LHCN-M2 (cell line): ENCODE results near the gene LRRC70. TPM values are rescaled to one million over a fixed set of nuclear protein-coding genes. Genes with fewer than 3 reads are reported as not detected.

ENCODE experiments used
- DNase-seq: peaks from one replicate; pipeline ENCODE4 v3.0.0-alpha.2; 2012; ENCODE audit warnings: low read depth
- total RNA-seq: library from RNA; depleted of rRNA; stranded (reverse); fragments of >200 nt; gene quantifications from 2 replicates; pipeline ENCODE4 v1.2.3, GENCODE V29; 2014

Gene LRRC70
- total RNA-seq, 1 experiment from 2014 or later: 0.17 TPM

DNA sequence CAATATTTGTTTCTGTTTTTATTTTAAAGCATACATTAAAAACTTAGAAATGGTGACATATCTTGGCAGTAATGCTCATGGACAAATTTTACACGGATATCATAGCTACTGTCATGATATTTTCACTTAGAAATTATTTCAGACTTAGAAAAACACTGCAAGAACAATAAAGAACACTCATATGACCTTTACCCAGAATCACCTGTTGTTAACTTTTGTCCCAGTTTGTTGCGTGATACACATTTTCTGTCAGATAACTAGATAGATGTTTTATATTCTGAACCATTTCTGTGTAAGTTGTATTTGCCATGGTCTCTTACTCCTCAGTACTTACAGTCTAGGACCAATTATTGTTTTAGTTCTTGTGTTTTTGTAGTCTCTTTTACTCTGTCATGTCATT lies 3.6 kb upstream of the LRRC70 start:
- no peak for DNase-seq

DNA sequence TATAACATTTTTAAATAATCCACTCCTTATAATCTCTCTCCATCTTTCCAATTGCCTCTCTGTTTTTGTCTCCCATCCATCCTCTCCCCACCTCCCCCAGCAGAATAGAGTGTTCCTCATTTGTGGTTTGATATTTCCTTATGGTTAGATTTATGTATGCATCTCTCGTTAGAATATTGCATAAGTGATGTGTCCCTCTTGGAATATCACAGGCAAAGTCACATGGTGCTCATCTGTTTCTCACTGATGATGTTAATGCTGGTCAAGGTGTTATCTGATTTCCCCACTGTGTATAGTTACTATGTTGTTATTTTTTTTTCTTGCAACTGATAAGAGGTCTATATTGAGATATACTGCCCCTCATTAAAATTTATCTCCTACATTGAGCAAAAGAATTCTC lies 3.1 kb upstream of the LRRC70 start:
- no peak for DNase-seq

DNA sequence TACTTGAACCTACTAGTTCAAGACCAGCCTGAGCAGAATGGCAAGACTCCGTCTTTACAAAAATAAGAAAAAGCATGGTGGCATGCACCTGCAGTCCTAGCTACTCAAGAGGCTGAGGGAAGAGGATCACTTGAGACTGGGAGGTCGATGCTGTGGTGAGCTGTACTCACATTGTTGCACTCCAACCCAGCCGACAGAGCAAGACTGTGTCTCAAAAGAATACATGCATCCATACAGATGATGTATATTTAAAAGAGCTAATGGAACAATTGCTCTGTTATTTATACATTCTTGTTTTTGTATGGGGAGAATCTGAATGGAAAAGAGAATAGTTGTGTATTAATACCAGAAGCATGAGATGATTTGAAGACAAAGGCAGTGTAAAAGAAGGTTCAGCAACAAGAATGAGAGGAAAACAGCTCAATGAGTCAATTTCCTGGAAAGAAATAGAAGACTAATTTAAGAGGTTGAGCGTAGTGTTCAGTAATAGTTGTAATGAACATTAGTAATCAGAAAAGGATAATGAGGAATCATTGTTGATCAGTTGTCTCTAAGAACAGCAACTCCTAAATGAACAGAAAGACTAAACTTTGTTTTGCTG lies 1.9 kb upstream of the LRRC70 start:
- no peak for DNase-seq

DNA sequence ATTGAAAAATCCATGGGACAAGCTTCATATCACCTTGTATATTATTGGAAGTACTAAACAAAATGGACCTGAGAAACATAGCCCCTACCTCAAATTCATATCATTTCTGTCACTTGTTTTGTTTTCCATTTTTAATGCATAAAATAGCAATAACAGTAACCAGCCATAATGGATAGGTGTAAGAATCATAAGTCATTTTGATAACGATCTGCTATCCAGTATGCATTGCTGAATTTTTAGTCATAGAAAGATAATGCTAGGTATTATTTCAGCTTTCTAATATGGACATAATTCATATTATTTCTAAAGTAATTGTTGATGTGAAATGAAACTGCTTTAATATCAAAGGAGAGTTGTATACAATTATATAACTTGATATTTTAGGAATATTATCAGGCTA lies 1.1 kb upstream of the LRRC70 start:
- no peak for DNase-seq

DNA sequence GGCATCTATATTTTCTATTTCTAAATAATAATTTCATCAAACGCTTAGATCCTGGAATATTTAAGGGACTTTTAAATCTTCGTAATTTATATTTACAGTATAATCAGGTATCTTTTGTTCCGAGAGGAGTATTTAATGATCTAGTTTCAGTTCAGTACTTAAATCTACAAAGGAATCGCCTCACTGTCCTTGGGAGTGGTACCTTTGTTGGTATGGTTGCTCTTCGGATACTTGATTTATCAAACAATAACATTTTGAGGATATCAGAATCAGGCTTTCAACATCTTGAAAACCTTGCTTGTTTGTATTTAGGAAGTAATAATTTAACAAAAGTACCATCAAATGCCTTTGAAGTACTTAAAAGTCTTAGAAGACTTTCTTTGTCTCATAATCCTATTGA lies 1.1 kb downstream of the LRRC70 start:
- no peak for DNase-seq

DNA sequence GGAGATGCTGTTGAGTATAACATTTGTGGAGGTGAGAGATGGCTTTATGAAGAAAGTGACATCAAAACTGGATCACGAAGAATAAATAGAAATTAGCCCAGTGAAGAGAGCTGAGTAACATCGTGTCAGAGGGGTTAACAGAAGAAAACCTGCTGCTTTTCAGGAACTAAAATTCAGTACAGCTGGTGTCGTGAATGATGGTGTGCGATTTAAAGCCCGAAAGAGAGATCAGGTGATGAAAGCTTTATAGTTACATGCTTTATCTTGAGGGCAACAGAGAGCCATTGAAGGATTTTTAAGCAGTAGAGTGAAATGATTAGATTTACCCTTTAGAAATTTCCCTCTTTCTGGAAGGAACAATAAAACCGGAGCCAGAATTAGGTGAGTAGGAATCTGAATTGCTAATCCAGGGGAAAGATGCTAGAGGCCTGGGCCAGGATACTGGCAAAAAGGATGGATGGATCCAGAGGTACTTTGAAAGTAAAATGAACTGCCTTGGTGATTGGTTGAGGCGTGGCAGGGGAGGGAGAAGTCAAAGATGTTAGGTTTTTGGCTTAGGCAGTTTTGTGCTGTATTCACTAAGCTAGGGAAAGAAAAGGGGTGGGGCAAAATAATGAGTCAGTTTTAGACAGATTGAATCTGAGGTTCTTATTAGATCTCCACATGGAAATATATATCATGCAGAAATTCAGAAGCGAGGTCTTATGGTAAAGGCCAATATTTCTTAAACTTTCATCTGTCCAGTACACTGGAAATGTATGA lies 3.4 kb downstream of the LRRC70 start:
- no peak for DNase-seq

DNA sequence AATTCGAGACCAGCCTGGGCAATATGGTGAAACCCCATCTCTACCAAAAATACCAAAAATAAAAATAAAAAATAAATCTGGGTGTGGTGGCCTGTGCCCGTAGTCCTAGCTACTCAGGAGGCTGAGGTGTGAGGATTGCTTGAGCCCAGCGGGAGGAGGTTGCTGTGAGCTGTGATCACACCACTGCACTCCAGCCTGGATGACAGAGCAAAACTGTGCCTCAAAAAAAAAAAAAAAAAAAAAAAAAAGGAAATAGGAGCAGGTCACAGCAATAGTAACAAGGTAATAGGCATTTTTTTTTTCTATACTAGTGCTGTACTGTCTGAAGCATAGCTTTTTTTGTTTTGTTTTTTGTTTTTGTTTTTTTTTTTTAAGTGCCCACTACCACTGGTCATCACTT lies 5.8 kb downstream of the LRRC70 start:
- no peak for DNase-seq

DNA sequence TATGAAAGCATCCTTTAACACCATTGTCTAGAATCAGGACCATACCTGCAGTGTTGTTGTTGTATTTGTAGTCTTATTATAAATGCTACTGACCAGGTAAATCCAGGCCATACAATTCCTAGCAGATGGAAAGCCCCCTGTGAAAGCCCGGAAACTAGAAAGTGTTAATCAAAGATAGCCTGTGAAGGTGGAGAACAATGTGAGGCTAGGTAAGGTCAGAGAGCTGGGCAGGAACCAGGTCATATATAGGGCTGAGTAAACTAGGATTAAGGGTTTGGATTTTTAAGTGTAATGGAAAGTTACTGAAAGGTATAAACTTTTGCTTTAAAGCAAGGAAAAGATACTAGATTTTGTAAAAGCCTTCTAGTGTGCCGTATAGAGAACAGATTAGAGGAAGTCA lies 6.7 kb downstream of the LRRC70 start:
- DNase-seq: no peak

DNA sequence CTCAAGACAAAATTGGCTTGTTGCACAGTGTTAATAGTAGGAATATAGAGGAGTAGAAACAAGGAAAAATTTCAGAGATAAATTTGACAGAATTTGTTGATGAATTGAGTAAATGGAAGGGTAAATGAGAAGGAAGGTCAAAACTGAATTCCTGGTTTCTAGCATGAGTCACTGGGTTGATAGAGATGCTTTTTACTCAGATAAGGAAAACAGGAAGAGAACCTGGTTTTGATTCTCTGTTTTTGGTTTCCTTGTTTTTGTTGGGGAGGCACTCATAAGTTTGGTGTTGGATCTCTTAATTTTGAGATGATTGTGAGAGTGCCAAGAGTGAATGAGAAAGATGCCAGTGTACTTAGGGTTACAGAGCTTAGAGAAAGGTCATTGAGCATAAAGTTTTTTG lies 7.1 kb downstream of the LRRC70 start:
- DNase-seq: no peak

DNA sequence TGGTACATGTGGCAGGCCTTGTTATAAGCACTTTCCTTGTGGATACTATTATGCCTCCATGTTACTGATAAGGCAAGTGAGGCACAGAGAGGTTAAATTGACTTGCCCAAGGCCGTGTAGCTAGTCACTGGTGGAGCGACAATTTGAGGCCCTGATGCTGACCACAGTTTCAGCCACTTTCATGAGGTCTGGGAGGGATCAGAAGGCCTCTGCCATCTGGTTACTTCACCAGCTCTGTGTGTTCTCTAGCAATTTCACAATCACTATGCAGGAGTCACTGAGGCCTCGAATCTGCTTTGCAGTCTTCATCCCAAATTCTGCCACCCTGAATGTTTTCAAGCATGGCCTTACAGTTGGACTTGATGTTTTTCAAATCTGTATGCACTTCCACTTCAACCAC lies 9.1 kb downstream of the LRRC70 start:
- DNase-seq: peak; percentile 26

DNA sequence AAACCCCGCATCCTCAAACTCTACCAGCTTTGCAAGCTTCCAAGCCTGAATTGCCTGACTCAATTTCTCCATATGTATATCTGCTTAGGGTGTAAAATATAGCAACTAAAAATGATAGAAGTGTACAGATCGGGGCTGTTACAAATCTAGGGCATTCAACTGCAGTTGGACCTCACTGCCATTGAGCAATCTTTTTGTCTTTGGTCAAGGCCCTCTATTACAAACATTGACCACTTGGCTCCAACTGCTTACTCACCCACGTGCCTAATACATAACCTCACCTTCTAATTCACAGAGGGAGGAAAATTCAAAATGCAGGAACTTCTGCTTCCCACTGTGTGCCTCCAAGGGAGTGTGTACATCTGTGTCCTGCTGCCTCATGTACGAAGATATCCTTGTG lies 10.0 kb downstream of the LRRC70 start:
- DNase-seq: no peak

DNA sequence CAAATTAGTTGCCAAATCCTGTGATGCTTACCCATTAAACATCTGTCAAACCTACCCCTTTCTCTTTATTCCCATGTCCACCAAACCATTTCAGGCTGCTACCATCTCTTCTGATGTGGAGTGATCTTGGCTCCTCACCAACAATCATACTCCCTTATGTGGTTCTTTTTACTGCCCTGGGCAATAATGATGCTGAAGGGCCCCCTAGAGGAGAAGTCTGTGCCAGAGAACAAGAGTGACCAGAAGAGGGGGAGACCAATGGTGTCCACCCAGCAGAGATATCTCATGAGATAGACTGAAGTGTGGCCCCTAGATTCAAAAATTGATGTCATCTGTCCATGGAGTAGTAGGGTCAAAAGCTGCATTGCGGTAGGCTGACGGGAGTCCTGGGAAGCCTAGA lies 10.9 kb downstream of the LRRC70 start:
- no peak for DNase-seq

DNA sequence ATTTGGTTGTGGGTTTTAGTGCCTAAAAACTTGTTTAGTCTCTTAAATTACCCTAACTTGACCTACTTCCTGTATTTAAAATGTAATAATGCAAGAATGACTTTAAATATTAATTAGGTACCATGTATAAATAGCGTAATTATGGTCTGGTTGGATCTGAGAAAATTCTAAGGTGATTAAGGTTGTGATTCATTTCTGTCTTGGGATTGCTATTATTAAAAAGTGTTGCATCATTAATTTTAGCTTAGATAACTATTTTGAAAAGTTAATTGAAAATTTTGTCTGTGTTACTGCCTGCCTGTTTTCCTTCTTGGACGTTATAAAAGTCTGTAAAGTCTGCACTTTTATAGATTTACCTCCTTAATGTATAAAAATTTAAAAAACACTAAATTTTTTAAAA lies 11.8 kb downstream of the LRRC70 start:
- no peak for DNase-seq

DNA sequence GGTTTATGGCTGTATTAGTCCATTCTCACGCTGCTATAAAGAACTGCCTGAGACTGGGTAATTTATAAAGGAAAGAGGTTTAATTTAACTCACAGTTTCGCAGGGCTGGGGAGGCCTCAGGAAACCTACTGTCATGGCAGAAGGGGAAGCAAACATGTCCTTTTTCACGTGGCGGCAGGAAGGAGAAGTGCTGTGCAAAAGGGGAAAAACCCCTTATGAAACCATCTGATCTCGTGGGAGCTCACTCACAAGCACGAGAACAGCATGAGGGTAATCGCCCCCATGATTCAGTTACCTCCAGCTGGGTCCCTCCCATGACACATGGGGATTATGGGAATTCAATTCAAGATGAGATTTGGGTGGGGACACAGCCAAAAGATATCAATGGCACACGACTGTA lies 13.9 kb downstream of the LRRC70 start:
- DNase-seq: no peak

DNA sequence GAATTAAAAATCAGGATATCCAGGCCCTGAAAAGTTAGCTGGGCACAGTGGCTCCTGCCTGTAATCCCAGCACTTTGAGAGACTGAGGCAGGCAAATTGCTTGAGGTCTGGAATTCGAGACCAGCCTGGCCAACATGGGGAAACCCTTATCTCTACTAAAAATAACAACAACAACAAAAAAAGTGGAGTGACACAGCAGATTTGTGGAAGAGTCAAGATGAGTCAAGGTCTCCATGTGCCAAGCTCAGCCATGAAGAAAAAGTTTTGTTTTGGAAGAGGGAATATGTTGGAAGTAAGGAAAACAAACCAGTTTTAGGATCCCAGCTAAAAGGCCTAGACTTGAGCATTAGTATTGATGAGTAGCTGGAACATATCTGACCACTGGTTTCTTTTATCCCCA lies 14.7 kb downstream of the LRRC70 start:
- peak; percentile 50 for DNase-seq

DNA sequence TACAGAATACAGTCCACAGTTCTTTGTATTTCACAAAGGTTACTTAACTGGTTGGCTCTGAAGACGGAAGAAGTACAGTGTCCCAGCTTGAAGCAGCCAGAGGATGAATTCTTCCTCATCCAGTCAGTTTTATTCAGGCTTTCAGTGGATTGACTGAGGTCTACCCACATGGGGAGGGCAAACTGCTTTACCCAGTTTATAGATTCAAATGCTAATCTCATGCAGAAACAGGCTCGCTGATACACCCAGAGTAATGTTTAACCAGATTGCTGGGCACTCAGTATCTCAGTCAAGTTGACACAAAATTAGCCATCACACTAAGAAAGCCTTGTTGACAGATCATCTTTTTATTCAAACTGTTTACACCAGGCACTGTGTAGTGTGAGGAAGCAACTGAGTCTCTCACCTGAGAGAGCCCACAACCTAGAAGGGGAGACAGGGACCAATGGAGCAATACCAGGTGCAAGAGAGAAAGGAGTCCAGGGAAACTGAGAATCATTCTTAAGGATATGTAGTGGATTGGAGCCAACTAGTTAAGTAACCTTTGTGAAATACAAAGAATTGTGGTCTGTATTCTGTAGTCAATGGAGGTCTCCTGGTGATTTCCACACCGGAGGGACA lies 15.9 kb downstream of the LRRC70 start:
- no peak for DNase-seq

DNA sequence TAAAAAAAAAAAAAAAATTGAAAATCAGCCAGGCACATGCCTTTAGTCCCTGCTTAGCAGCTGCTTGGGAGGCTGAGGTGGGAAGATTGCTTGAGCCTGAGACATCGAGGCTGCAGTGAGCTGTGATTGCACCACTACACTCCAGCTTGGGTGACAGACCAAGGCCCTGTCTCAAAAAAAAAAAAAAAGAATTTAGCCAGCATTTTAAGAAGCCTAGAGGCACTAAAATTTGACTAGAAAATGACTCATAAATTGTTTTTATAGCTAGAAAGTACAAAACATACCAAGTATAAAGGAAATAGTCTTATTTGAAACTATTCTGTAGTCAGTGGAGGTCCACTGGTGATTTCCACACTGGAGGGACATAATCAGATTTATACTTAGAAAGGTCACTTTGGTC lies 17.5 kb downstream of the LRRC70 start:
- DNase-seq: peak; percentile 32

DNA sequence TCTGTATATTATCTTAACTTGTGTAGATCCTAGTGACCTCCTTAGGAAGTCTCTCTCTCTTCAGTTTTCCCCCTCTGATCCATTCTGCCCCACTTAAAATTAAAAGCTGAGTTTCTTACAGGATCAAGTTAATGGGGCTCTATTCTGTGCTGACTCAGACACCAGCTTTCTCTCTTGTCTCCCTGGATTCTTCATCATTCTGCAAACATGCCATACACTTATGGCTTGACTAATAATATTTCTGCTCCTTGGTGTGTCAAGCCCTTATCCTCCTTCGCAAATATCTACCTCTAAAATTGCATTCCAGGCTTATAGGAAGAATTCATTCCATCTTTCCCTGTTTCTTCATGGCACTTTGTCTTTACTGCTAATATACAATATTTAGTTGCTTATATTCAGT lies 18.1 kb downstream of the LRRC70 start:
- no peak for DNase-seq

DNA sequence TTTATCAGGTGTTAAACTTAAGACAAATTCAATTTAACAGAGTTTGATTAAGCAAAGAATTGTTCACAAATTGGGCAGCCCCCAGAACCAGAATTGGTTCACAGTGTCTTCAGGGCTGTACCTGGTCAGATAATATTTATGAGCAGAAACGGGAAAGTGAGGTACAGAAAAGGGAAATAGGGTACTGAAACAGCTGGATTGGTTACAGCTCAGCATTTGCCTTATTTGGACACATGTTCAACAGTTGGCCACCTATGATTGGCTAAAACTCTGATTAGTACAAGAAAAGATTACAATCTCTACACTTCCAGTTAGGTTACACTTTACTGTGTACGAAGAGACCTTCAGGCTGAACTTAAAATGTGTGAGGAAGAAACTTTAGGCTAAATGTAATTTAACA lies 18.7 kb downstream of the LRRC70 start:
- no peak for DNase-seq

DNA sequence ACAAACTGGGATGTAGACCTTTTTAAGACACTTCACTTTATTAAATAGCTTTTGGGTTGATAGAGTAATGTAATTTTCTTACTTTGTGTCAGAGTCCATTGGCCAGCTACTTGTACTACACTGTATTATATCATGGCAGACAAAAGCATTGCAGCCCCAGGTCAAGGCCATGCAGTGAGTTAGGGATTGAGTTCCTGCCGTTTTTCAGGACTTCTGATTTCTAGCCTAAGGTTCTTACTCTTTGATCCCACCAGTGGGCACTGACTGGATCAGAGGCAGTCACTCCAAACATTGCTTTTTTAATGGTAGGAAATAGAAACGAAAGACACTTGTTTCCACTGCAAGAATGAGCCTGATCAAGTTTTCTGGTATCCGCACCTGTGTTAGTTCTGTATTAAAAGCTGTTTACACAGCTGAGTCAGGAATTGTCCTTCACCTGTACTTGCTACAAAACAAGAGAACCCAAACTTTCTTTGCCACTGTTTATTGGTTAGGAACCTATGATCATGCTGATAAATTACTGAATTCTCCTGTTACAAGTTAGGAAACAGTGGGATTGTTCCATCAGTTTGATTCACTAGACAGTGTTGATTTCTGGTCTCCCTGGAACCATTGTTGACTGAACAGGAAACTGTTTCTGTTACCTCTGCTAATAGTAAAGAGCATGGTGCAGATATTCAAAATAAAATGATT lies 22.1 kb downstream of the LRRC70 start:
- no peak for DNase-seq

DNA sequence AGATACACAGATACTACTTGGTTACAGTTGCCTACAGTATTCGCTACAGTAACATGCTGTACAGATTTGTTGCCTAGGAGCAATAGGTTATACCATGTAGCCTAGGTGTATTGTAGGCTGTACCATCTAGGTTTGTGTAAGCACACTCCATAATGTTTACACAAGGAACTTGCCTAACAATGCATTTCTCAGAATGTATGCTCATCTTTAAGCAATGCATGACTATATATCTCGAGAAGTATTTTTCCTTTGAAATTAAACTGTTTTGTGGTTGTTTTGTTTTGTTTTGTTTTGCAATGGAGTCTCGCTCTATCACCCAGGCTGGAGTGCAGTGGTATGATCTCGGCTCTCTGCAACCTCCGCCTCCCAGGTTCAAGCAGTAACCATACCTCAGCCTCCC lies 25.3 kb downstream of the LRRC70 start:
- no peak for DNase-seq

DNA sequence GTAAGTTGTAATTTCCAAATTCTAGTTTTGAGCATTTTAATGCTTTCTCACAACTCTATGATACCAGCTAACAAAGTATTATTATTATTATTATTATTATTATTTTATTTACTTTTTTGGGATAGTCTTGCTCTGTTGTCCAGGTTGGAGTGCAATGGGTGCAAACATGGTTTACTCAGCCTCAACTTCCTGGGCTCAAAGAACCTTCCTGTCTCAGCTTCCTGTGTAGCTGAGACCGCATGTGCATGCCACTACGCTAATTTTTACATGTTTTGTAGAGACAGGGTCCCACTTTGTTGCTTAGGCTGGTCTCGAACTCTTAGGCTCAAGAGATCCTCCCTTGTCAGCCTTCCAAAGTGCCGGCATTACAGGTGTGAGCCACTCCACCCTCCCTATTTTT lies 27.0 kb downstream of the LRRC70 start:
- no peak for DNase-seq

DNA sequence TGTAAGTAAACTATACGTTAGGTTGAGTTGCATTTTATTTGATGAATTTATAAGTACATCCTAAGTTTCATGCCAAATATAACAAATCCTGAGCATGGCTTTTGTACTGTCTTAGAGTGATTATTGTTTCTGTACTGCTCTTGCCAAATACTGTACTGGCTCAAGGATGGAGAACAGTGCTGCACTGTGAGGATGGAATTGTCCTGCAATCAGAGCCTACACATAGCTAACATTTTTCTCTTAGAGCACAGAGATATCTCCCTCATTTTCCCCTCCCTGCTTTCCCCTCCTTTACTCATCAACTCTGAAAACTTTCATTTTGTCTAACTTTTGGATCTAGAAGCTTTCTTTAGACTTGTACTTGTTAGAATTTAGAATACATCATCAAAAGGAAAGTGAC lies 28.3 kb downstream of the LRRC70 start:
- no peak for DNase-seq
